Stimulated activated CD4-positive, alpha-beta T cell treated with anti-CD3 and anti-CD28 coated beads, Interleukin-1b, Interleukin-23, amount 100 ng/mL, for 24 hours (primary cell): ENCODE data around the gene B3GLCT.
"Not testable (repeated sequence)": the region's sequence is repeated elsewhere in the genome, so short reads cannot be mapped to it uniquely, and the experiment has no call there.

Source experiments
- DNase-seq, 4 experiments: peaks; one replicate each; pipeline ENCODE4 v3.0.0-alpha.2; 2020; ENCODE audit warnings: low read depth in 4 of 4, low spot score in 1 of 4

Gene B3GLCT

DNA sequence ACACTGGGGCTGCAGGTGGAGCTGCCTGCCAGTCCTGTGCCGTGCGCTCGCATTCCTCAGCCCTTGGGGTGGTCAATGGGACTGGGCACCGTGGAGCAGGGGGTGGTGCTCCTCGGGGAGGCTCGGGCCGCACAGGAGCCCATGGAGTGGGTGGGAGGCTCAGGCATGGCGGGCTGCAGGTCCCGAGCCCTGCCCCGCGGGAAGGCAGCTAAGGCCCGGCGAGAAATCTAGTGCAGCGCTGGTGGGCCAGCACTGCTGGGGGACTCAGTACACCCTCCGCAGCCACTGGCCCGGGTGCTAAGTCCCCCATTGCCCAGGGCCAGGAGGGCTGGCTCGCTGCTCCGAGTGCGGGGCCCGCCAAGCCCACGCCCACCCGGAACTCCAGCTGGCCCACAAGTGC, 139.8 kb downstream of the B3GLCT start:
- DNase-seq, result not testable (repeated sequence)

DNA sequence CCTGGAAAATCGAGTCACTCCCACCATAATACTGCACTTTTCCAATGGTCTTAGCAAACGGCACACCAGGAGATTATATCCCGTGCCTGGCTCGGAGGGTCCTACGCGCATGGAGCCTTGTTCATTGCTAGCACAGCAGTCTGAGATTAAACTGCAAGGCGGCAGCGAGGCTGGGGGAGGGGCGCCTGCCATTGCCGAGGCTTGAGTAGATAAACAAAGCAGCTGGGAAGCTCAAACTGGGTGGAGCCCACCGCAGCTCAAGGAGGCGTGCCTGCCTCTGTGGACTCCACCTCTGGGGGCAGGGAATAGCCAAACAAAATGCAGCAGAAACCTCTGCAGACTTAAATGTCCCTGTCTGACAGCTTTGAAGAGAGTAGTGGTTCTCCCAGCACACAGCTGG, 141.1 kb downstream of the B3GLCT start:
- DNase-seq, result not testable (repeated sequence)

- DNase-seq, result no peak
These were observed 147.1 kb downstream of the B3GLCT start for GRCh38 chr13:31346891-31347290.

DNA sequence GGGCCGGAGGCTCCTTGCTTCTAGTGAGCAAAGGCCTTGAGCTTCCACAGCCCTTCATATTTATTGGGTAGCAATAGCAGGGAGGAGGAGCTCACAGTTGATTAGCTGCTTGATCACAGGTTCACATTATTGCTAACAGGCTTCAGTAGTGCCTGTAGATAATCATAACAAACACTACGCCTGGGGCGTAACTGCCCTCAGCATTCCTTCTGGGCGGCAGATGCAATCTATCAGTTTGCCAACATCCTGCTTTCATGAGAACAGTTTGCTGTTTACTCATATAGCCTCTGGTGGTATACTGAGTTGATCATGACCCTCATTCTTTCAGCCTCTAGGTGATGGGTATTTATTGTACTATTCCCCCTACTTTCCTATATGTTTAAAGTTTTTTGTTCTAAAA, 149.4 kb downstream of the B3GLCT start:
- DNase-seq, result no peak

DNA sequence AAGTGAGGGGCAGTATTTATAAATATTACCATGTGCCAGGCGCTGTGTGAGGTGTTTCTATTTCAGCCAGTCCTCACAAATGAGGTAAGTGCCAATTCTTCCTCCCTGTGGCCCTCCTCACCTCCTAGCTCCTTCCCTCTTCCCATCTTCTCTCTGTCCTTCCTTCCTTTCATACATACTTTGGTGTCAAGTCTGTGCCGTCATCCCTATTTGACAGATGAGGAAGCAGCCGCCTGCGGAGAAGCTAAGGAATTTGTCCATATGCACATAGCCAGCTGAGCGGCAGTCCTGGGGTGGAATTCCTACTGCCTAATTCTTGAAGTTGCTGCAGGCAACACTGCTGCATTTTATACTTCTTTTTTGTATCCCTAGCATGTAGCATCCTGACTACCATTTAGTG, 150.8 kb downstream of the B3GLCT start:
- no peak for DNase-seq

GRCh38 chr13:31351376-31351775, 151.6 kb downstream of the B3GLCT start:
- DNase-seq, result no peak

DNA sequence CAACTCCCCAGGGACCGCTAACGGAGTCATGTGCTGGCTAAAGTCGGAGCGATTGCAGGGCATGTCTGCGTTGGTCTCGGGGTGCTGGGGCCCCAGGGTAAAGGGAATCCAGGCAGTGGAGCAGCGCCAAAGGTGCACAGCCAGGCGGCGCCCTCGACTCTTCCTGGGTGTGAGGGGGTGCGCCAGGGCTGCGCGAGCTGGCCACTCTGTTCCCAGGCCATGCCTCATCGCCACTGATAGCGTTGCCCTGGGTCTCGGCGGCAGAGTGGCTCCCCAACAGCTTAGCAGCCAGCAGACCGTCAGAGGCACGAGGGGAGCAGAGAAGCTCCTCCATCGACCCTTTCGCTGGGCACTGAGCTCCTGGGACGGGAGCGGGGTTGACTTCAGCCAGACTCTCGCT, 152.7 kb downstream of the B3GLCT start:
- no peak for DNase-seq

GRCh38 chr13:31355001-31355400, 155.2 kb downstream of the B3GLCT start:
- no peak for DNase-seq

- no peak for DNase-seq
These were observed 157.2 kb downstream of the B3GLCT start for GRCh38 chr13:31356991-31357390.

DNA sequence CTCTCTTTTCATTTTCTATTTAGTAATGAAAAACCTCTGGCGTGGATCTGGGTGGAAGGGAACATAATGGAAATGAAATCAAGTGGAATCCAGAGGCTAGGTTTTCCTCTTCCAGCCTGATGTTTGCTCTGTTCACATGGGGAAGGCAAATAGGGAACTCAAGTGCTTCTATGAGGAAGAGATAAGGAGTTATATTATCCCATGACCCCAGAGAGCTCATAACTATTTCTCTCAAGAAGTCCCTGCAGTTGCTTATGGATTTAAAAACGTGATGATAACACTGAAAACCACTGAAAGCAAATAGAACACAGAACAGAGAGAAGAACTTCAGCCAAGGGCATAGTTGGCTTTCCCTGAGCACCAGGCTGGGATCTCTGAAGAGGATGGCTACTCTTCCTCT, 157.8 kb downstream of the B3GLCT start:
- DNase-seq, result no peak

- DNase-seq, result no peak
These were observed 161.9 kb downstream of the B3GLCT start for GRCh38 chr13:31361673-31362072.

GRCh38 chr13:31365630-31366029, 165.9 kb downstream of the B3GLCT start:
- no peak for DNase-seq

DNA sequence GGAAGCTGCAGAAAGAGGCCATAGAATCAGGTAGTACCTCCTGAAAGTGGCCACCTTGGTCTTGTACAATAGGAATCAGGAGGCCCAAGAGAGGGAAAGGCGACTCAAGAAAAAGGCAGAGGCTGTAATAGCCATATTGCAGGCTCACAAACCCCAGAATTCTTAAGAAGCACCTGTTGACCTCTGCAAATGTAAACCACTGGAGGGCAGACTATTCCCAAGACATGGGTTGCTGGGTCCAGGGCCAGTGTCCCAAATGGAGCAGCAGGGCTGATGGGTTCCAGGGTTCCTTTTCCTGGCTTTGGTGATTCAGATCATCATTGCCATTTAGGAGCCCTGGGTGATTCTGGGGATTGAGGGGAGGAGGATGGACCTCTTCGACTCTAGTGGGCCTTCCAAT, 167.6 kb downstream of the B3GLCT start:
- DNase-seq, result no peak

DNA sequence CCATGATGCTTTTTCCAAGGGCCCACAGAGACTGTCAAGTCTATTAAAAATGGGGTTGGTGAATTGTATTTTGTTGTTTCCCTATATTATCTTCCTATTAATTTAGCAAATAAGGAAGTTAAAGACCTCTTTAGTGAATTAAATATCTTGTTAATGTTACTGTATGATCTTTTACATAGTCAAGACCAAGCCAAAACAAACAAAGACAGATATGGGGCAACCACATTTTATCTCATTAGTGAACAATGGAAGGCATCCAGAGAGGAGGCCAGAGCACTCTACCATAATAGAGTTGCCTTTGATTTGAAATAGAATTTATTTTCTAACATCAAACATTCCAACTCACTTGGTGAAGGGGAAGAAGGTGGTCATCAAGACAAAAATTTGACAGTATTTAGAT, 169.4 kb downstream of the B3GLCT start:
- no peak for DNase-seq

DNA sequence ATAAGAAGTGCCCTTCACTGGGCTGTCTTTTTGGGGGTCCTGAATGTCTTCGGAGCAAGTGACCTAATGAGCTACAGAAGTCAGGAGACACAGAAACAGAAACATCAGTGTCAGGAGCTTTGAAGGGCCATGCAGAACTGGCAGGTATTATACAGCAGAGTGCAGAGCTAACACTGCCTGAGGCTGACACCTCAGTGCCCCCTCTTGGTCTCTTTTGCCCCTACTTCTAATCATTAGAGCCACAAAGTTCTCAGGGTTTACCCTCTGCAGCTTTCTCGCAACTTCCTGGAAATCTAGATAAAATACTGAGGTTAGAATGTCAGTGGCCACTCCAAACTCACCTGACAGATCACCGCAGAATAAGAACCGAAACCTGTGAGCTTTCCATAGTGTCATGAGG, 172.7 kb downstream of the B3GLCT start:
- no peak for DNase-seq

- no peak for DNase-seq
These were observed 174.9 kb downstream of the B3GLCT start for GRCh38 chr13:31374682-31375081.

- no peak for DNase-seq
These were observed 178.2 kb downstream of the B3GLCT start for GRCh38 chr13:31377946-31378345.

DNA sequence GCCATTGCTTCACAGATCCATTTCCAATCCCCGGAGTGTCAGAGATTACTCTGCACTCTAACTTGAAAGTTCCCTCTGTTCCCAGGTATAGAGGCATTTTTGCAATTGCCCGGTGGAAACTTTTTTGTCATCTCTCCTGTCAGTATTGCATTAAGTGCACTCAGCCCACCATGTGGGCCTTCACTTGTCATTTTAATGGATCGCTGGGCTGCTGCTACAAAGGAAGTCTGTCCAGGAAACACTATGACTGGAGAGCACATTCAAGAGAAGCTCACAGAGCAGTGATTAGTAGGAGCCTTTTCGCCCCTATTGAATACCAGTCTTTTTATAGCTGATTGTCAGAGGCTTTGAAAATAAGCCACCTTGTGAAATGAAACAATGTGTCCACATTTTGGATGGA, 180.9 kb downstream of the B3GLCT start:
- DNase-seq, result no peak
